ENCODE results near the gene MGLL. TPM values are rescaled to one million over a fixed set of nuclear protein-coding genes. Genes with fewer than 3 reads are reported as not detected.
A peak's percentile ranks its signal among the peaks of the same experiment; 100 is the strongest.

Gene MGLL
- total RNA-seq, 1 donor: 18.1 TPM

DNA sequence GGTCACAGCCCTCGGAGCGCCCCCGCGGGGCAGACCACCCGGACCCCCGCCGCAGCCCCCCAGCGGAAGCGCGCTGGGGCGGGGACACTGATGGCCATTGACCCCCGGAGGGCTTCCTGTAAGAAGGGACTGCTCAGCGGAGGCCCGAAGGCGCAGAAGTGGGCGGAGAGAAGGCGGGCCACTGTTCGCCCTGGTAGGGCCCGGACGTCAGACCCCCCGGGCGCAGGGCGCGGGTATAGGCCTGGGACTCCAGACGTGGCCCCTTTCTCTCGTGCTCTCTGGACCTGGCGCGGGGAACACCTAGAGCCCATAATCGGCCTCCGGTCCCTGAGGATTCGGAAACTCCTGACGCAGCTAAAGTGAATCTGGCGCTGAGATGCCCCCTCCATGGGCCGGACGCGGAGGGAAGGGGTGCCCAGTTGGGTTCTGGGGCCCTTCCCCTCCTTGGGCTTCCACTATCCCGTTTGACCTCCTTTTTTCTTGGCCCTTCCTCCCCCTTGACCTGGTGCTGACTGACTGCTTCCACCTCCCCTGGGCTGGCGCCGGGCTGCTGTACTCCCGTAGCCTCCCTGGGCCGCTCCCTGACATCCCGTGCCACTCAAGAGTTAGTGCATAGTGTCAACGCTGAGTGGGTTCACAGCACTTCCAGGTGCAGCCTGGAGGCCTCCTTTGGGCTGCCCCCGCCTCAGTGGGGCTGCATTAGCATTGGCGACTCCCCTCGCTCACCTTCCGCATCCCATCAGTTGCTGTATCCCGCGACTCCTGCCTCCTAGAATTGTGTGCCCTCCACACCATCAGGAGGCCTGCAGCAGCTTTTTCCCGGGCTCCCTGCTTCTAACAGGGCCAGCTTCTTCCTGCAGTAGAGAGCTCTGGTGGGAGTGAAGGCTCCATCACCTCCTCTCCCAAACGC, 148.9 kb downstream of the MGLL start:
- DNase-seq (ENCODE audit: insufficient read length, low spot score, missing footprints): peak; percentile 97
- H3K36me3 ChIP-seq (ENCODE audit: insufficient read depth, low read length): peaks cover 4% of the 10 kb centered on the region
- peak overlapping the region; percentile 82 for H2AFZ ChIP-seq (ENCODE audit: low read length)
- H3K79me2 ChIP-seq (ENCODE audit: insufficient read depth, low read length): no peaks in the 10 kb centered on the region
- no peak for TF ChIP-seq CTCF (IDR thresholded peaks at IDR 0.05; ENCODE audit: extremely low read depth, low read depth, low read length)
- H3K4me2 ChIP-seq (ENCODE audit: insufficient read depth, low read length): peak overlapping the region; percentile 83
- no peaks in the 10 kb centered on the region for H4K20me1 ChIP-seq (ENCODE audit: insufficient read depth, low read length)
- peaks cover 5% of the 10 kb centered on the region for H3K4me1 ChIP-seq (ENCODE audit: insufficient read depth, low read length)
- no peaks in the 10 kb centered on the region for H3K9me3 ChIP-seq (ENCODE audit: low read depth, low read length)
- H3K27me3 ChIP-seq (ENCODE audit: insufficient read depth, low read length): no peaks in the 10 kb centered on the region
- H3K4me3 ChIP-seq (ENCODE audit: insufficient read depth, low read length): peak overlapping the region; percentile 86
- H3K27ac ChIP-seq (ENCODE audit: low read depth, low read length): no peak overlapping the region

GRCh38 chr3:127672429-127673190, 149.7 kb downstream of the MGLL start, which contains the start of gene ABTB1:
TSS of gene ABTB1 (plus strand) at chr3:127672952. CDS start at chr3:127673026, 74 bp downstream.
- no peaks in the 10 kb centered on the region for H4K20me1 ChIP-seq (ENCODE audit: insufficient read depth, low read length)
- peak; percentile 100 for DNase-seq (ENCODE audit: insufficient read length, low spot score, missing footprints)
- peak within 1 kb of the TSS; percentile 60 for H3K27ac ChIP-seq (ENCODE audit: low read depth, low read length)
- H3K36me3 ChIP-seq (ENCODE audit: insufficient read depth, low read length): peaks cover 4% of the 10 kb centered on the region
- H3K4me3 ChIP-seq (ENCODE audit: insufficient read depth, low read length): peak within 1 kb of the TSS; percentile 86
- H2AFZ ChIP-seq (ENCODE audit: low read length): peak within 1 kb of the TSS; percentile 82
- peaks cover 5% of the 10 kb centered on the region for H3K4me1 ChIP-seq (ENCODE audit: insufficient read depth, low read length)
- no peaks in the 10 kb centered on the region for H3K27me3 ChIP-seq (ENCODE audit: insufficient read depth, low read length)
- no peaks in the 10 kb centered on the region for H3K9me3 ChIP-seq (ENCODE audit: low read depth, low read length)
- no peak for TF ChIP-seq CTCF (IDR thresholded peaks at IDR 0.05; ENCODE audit: extremely low read depth, low read depth, low read length)
- H3K79me2 ChIP-seq (ENCODE audit: insufficient read depth, low read length): no peaks in the 10 kb centered on the region
- peak within 1 kb of the TSS; percentile 85 for H3K4me2 ChIP-seq (ENCODE audit: insufficient read depth, low read length)

DNA sequence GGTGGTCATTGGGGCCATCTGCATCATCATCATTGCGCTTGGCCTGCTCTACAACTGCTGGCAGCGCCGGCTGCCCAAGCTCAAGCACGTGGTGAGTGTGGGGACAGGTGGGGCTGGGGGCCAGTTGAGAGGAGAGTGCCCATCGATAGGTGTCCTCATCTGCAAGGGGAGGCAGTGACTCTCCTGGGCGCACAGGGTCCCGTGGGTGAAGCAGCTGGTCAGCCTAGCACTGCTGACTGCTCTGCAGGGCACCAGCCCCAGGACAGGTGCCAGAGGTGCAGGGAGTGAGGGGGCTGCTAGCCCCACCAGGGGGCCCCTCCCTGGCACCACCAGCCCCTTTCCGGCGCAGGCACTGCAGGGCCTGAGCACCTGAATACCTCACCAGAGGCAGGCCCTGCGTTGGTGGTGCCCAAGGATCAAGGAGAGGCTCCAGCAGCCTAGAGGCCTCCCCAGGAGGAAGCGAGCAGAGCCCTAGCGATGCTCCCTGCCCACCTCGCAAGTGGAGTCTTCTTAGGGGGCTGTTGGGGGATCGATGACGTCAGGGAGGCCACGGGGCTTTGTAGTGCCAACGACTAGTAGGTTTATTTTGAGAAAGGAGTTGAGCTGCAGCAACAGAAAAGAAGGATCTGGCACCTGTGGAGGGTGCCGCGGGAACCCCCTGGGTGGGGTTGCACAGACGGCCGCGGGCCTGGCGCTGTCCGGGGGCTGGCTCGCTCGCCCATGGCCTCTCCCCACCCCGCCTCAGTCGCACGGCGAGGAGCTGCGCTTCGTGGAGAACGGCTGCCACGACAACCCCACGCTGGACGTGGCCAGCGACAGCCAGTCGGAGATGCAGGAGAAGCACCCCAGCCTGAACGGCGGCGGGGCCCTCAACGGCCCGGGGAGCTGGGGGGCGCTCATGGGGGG, 150.5 kb downstream of the MGLL start:
- Histone ChIP-seq H3K9me3 (ENCODE audit: low read depth, low read length) (no peaks in the 10 kb centered on the region), H3K4me3 (ENCODE audit: insufficient read depth, low read length) (peak overlapping the region; percentile 80), H3K27me3 (ENCODE audit: insufficient read depth, low read length) (no peaks in the 10 kb centered on the region), H3K4me2 (ENCODE audit: insufficient read depth, low read length) (peak overlapping the region; percentile 85), H3K27ac (ENCODE audit: low read depth, low read length) (peak overlapping the region; percentile 60), H3K79me2 (ENCODE audit: insufficient read depth, low read length) (no peaks in the 10 kb centered on the region), H2AFZ (ENCODE audit: low read length) (peak overlapping the region; percentile 76), H4K20me1 (ENCODE audit: insufficient read depth, low read length) (no peaks in the 10 kb centered on the region), H3K4me1 (ENCODE audit: insufficient read depth, low read length) (peaks cover 5% of the 10 kb centered on the region), H3K36me3 (ENCODE audit: insufficient read depth, low read length) (no peaks in the 10 kb centered on the region)
- TF ChIP-seq CTCF (IDR thresholded peaks at IDR 0.05; ENCODE audit: extremely low read depth, low read depth, low read length): no peak
- DNase-seq (ENCODE audit: insufficient read length, low spot score, missing footprints): peak; percentile 91
